Measurements from ENCODE around the gene LAMA1. TPM values are rescaled to one million over a fixed set of nuclear protein-coding genes. Genes with fewer than 3 reads are reported as not detected.

LAMA1 gene
- total RNA-seq, 1 experiment from 2014 or later: not detected

GRCh38 chr18:7116792-7117389, 706 bp downstream of the LAMA1 start:
- no peaks in the 10 kb centered on the region for H3K36me3 ChIP-seq (ENCODE audit: low read depth)
- H3K27ac ChIP-seq: no peak overlapping the region
- H4K20me1 ChIP-seq (ENCODE audit: insufficient read depth): no peaks in the 10 kb centered on the region
- no peak overlapping the region for H2AFZ ChIP-seq
- H3K4me1 ChIP-seq (replicated peaks; ENCODE audit: insufficient read depth): no peaks in the 10 kb centered on the region
- H3F3A ChIP-seq (ENCODE audit: insufficient read depth, low read depth): no peaks in the 10 kb centered on the region
- POLR2A ChIA-PET (ENCODE audit: unreplicated experiment): no interaction called here
- H3K4me2 ChIP-seq: no peak overlapping the region
- CTCF ChIA-PET: no interaction called here
- H3K4me3 ChIP-seq: no peak overlapping the region
- no peaks in the 10 kb centered on the region for H3K9me2 ChIP-seq (ENCODE audit: insufficient read depth)
- intact Hi-C loops (cut with micrococcal nuclease; ENCODE audit: unreplicated experiment): no loop called here
- H3K27me3 ChIP-seq (ENCODE audit: insufficient read depth, low read depth): peaks cover 21% of the 10 kb centered on the region; the same call in 1 of the 2 replicates
- TF ChIP-seq EZH2 (IDR thresholded peaks at IDR 0.05; ENCODE audit: low read depth) (no peak), CTCF (conservative IDR thresholded peaks at IDR 0.05) (no peak)
- H3K79me2 ChIP-seq (ENCODE audit: low read depth): no peaks in the 10 kb centered on the region
- DNase-seq: no peak
- H3K9me3 ChIP-seq (ENCODE audit: insufficient read depth, low read depth): no peaks in the 10 kb centered on the region
- no TSS peak for BruUV-seq (replicated peaks)

- CTCF ChIA-PET: no interaction called here
These were observed 1.4 kb downstream of the LAMA1 start for GRCh38 chr18:7116001-7116730.

GRCh38 chr18:7112936-7113335, 4.7 kb downstream of the LAMA1 start:
- no peak overlapping the region for H3K4me2 ChIP-seq
- H3K27me3 ChIP-seq (ENCODE audit: insufficient read depth, low read depth): peaks cover 44% of the 10 kb centered on the region
- no peaks in the 10 kb centered on the region for H3K9me2 ChIP-seq (ENCODE audit: insufficient read depth)
- no peak overlapping the region for H3K4me3 ChIP-seq
- H3K27ac ChIP-seq: no peak overlapping the region
- intact Hi-C loops (cut with micrococcal nuclease; ENCODE audit: unreplicated experiment): no loop called here
- ChIA-PET CTCF (no interaction called here), POLR2A (ENCODE audit: unreplicated experiment) (no interaction called here)
- H3K9me3 ChIP-seq (ENCODE audit: insufficient read depth, low read depth): no peaks in the 10 kb centered on the region
- DNase-seq: no peak
- no peak overlapping the region for H2AFZ ChIP-seq
- no peaks in the 10 kb centered on the region for H3F3A ChIP-seq (ENCODE audit: insufficient read depth, low read depth)
- BruUV-seq (replicated peaks): no TSS peak
- no peaks in the 10 kb centered on the region for H3K79me2 ChIP-seq (ENCODE audit: low read depth)
- TF ChIP-seq EZH2 (IDR thresholded peaks at IDR 0.05; ENCODE audit: low read depth) (no peak), CTCF (conservative IDR thresholded peaks at IDR 0.05) (no peak)
- no peaks in the 10 kb centered on the region for H4K20me1 ChIP-seq (ENCODE audit: insufficient read depth)
- H3K36me3 ChIP-seq (ENCODE audit: low read depth): no peaks in the 10 kb centered on the region
- H3K4me1 ChIP-seq (replicated peaks; ENCODE audit: insufficient read depth): no peaks in the 10 kb centered on the region

More at GRCh38 chr18:7116001-7116730, 1.4 kb downstream of the LAMA1 start:
- DNase-seq: no peak
- no peaks in the 10 kb centered on the region for H3K4me1 ChIP-seq (replicated peaks; ENCODE audit: insufficient read depth)
- H3K4me3 ChIP-seq: no peak overlapping the region
- no peaks in the 10 kb centered on the region for H3F3A ChIP-seq (ENCODE audit: insufficient read depth, low read depth)
- no TSS peak for BruUV-seq (replicated peaks)
- no peaks in the 10 kb centered on the region for H3K36me3 ChIP-seq (ENCODE audit: low read depth)
- no peak overlapping the region for H2AFZ ChIP-seq
- H3K9me3 ChIP-seq (ENCODE audit: insufficient read depth, low read depth): no peaks in the 10 kb centered on the region
- intact Hi-C loops (cut with micrococcal nuclease; ENCODE audit: unreplicated experiment): no loop called here
- no peak overlapping the region for H3K4me2 ChIP-seq
- no peak for TF ChIP-seq CTCF (conservative IDR thresholded peaks at IDR 0.05)
- H3K27ac ChIP-seq: no peak overlapping the region
- H4K20me1 ChIP-seq (ENCODE audit: insufficient read depth): no peaks in the 10 kb centered on the region
- no peaks in the 10 kb centered on the region for H3K9me2 ChIP-seq (ENCODE audit: insufficient read depth)
- no peaks in the 10 kb centered on the region for H3K79me2 ChIP-seq (ENCODE audit: low read depth)
- peaks cover 25% of the 10 kb centered on the region for H3K27me3 ChIP-seq (ENCODE audit: insufficient read depth, low read depth)
- POLR2A ChIA-PET (ENCODE audit: unreplicated experiment): no interaction called here
